ENCODE data around the gene MTFP1.

DNA sequence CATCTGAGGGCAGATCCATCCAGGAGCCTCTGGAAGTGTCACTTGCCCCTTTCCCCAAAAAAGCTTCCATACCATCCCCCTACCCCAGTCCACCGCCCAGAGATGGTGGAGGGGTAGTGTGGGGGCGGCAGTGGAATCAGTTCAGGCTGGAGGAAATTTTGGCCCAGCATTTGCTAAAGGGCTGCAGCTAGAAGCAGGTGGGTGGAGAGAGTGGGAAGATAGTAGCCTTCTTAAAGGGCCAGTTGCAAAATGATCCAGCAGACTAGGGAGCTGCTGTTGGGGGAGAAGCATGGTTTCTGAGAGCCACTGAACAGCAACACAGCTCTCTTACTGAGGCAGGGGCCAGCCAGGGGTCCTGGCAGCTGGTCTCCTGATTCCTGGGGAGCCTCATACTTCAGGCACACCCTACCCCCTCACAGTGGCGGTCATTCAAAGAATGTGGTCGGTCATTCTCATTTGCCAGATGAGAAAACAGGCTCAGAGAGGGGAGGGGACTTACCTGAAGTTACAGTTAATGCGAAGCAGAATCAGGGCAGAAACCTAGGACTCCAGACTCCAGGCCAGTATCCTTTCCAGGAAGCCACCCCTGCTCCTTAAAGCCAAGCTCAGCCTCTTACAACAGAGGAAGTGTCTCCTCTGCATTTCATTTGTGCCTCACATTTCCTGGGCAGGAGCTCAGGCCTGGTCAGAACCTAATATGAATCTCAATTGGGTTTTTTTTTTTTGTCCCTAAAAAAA lies 23.4 kb upstream of the MTFP1 start:
- TF ChIP-seq EZH2 (IDR thresholded peaks at IDR 0.05; ENCODE audit: low read depth) (no peak), CTCF (conservative IDR thresholded peaks at IDR 0.05) (no peak)
